MCF 10A (cell line): ENCODE measurements around the gene ZGPAT. TPM values are rescaled to one million over a fixed set of nuclear protein-coding genes. Genes with fewer than 3 reads are reported as not detected.

Experiments used
- BruUV-seq: library from RNA; stranded (reverse); fragments of 400-500 nt; replicated peaks from 2 replicates; lab custom pipeline; 2021; lab: Mats Ljungman, UMichigan
- CTCF ChIA-PET: fragments of 300-600 bp; sonication (Branson Sonifier 250); formaldehyde crosslinking; extraction: SDS; loops from one replicate; lab custom pipeline; 2021; ENCODE audit warnings: antibody characterized with exemption, inconsistent platforms; lab: Yijun Ruan, JAX
- POLR2A ChIA-PET: fragments of 300-600, 350-650 bp; sonication (Branson Sonifier 250); formaldehyde crosslinking; extraction: SDS; loops from one replicate; lab custom pipeline; 2020; ENCODE audit warnings: antibody characterized with exemption, inconsistent platforms; lab: Yijun Ruan, JAX
- DNase-seq: peaks from one replicate; pipeline ENCODE4 v3.0.0-alpha.2; 2018; ENCODE audit not compliant: unreplicated experiment
- H3K27ac Mint-ChIP-seq: one replicate; pipeline ENCODE4 v1.8.0; 2022; ENCODE audit warnings: mild to moderate bottlenecking, low read depth, mixed read lengths; ENCODE audit not compliant: unreplicated experiment
- H3K27me3 Mint-ChIP-seq: one replicate; pipeline ENCODE4 v1.8.0; 2022; ENCODE audit warnings: mixed read lengths; ENCODE audit not compliant: insufficient read depth, unreplicated experiment
- H3K36me3 Mint-ChIP-seq: one replicate; pipeline ENCODE4 v1.8.0; 2022; ENCODE audit warnings: mild to moderate bottlenecking, moderate library complexity, mixed read lengths; ENCODE audit not compliant: insufficient read depth, unreplicated experiment
- H3K4me1 Mint-ChIP-seq: one replicate; pipeline ENCODE4 v1.8.0; 2022; ENCODE audit warnings: mixed read lengths; ENCODE audit not compliant: insufficient read depth, unreplicated experiment
- H3K4me3 Mint-ChIP-seq: one replicate; pipeline ENCODE4 v1.8.0; 2022; ENCODE audit warnings: mild to moderate bottlenecking, moderate library complexity, mixed read lengths; ENCODE audit not compliant: unreplicated experiment
- H3K9me3 Mint-ChIP-seq: one replicate; pipeline ENCODE4 v1.8.0; 2022; ENCODE audit warnings: mixed read lengths; ENCODE audit not compliant: unreplicated experiment
- intact Hi-C: fragments of 100-400 bp; cut with micrococcal nuclease; formaldehyde crosslinking; loops from 2 replicates; pipeline ENCODE4 v1.14.1; 2022
- total RNA-seq: library from RNA; stranded (reverse); gene quantifications from 2 replicates; pipeline ENCODE4 v1.2.3, GENCODE V29; 2022
- TF ChIP-seq, protein P1 (sequence below): fragments of 200-600 bp; IDR thresholded peaks from one replicate; pipeline ENCODE4 v1.8.0; 2022; ENCODE audit warnings: antibody characterized with exemption, mild to moderate bottlenecking; ENCODE audit not compliant: unreplicated experiment

Gene ZGPAT
- total RNA-seq, 1 experiment from 2014 or later = 19.5 TPM

- no peak overlapping the region for H3K4me3 Mint-ChIP-seq
- CTCF ChIA-PET = interaction anchor here (0.6 kb wide), 1 partner anchor 26 kb away, joined by 4 read pairs; no protein-coding TSS in a partner anchor
Measured at GRCh38 chr20:63694584-63695423, 13.0 kb upstream of the ZGPAT start.

GRCh38 chr20:63695424-63696305 is 12.2 kb upstream of the ZGPAT start:
- TF ChIP-seq, protein P1, sequence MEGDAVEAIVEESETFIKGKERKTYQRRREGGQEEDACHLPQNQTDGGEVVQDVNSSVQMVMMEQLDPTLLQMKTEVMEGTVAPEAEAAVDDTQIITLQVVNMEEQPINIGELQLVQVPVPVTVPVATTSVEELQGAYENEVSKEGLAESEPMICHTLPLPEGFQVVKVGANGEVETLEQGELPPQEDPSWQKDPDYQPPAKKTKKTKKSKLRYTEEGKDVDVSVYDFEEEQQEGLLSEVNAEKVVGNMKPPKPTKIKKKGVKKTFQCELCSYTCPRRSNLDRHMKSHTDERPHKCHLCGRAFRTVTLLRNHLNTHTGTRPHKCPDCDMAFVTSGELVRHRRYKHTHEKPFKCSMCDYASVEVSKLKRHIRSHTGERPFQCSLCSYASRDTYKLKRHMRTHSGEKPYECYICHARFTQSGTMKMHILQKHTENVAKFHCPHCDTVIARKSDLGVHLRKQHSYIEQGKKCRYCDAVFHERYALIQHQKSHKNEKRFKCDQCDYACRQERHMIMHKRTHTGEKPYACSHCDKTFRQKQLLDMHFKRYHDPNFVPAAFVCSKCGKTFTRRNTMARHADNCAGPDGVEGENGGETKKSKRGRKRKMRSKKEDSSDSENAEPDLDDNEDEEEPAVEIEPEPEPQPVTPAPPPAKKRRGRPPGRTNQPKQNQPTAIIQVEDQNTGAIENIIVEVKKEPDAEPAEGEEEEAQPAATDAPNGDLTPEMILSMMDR = no peak
- DNase-seq = peak; percentile 44
- no peaks in the 10 kb centered on the region for H3K9me3 Mint-ChIP-seq
- no TSS peak for BruUV-seq
- CTCF ChIA-PET = interaction anchor here (0.5 kb wide), 1 partner anchor 302 kb away, joined by 5 read pairs; no protein-coding TSS in a partner anchor
- peak overlapping the region; percentile 72 for H3K4me3 Mint-ChIP-seq
- H3K27me3 Mint-ChIP-seq = no peaks in the 10 kb centered on the region
- H3K36me3 Mint-ChIP-seq = peaks cover 68% of the 10 kb centered on the region
- peaks cover 19% of the 10 kb centered on the region for H3K4me1 Mint-ChIP-seq
- POLR2A ChIA-PET = interaction anchor here (0.8 to 5.4 kb wide), 7 partner anchors 12 to 260 kb away, joined by 3 to 79 read pairs (median 8); partner anchors contain the start of genes ARFRP1, TPD52L2, UCKL1 and ZGPAT
- intact Hi-C loops = loop anchor here (2.0 to 5.0 kb wide), 3 partner anchors 38 to 158 kb away; partner anchors contain the start of genes PTK6 and RTEL1
- peak overlapping the region; percentile 51 for H3K27ac Mint-ChIP-seq

More at GRCh38 chr20:63694584-63695423, 13.0 kb upstream of the ZGPAT start:
- peaks cover 19% of the 10 kb centered on the region for H3K4me1 Mint-ChIP-seq
- no peaks in the 10 kb centered on the region for H3K9me3 Mint-ChIP-seq
- intact Hi-C loops = loop anchor here (5.0 kb wide), 2 partner anchors 38 to 158 kb away; partner anchors contain the start of genes PTK6 and RTEL1
- TF ChIP-seq, protein P1 = no peak
- no TSS peak for BruUV-seq
- DNase-seq = no peak
- H3K27ac Mint-ChIP-seq = no peak overlapping the region
- H3K36me3 Mint-ChIP-seq = peaks cover 60% of the 10 kb centered on the region
- POLR2A ChIA-PET = interaction anchor here (0.8 to 5.4 kb wide), 5 partner anchors 13 to 46 kb away, joined by 3 to 79 read pairs (median 8); partner anchors contain the start of genes ARFRP1 and ZGPAT
- no peaks in the 10 kb centered on the region for H3K27me3 Mint-ChIP-seq

GRCh38 chr20:63696306-63696627 is 11.6 kb upstream of the ZGPAT start:
- intact Hi-C loops = loop anchor here (2.0 to 5.0 kb wide), 3 partner anchors 39 to 159 kb away; partner anchors contain the start of genes PTK6 and RTEL1
- peaks cover 63% of the 10 kb centered on the region for H3K36me3 Mint-ChIP-seq
- no TSS peak for BruUV-seq

More at GRCh38 chr20:63696306-63696627, 11.6 kb upstream of the ZGPAT start:
- Mint-ChIP-seq H3K4me1 (peaks cover 17% of the 10 kb centered on the region), H3K9me3 (no peaks in the 10 kb centered on the region), H3K27ac (peak overlapping the region; percentile 51), H3K27me3 (no peaks in the 10 kb centered on the region), H3K4me3 (peak overlapping the region; percentile 72)
- ChIA-PET POLR2A (interaction anchor here (1.3 to 5.4 kb wide), 6 partner anchors 11 to 260 kb away, joined by 3 to 79 read pairs (median 18); partner anchors contain the start of genes ARFRP1, PPDPF, TPD52L2 and UCKL1), CTCF (interaction anchor here (1.2 kb wide), 1 partner anchor 10 kb away, joined by 4 read pairs; no protein-coding TSS in a partner anchor)
- TF ChIP-seq, protein P1 = no peak
- peak; percentile 90 for DNase-seq
